GM10847 (cell line): ENCODE data around the gene WDR72.

Experiments
- POLR2A ChIP-seq: IDR thresholded peaks from 2 replicates; pipeline ENCODE4 v1.6.1; 2011; ENCODE audit not compliant: insufficient read length; ENCODE audit errors: extremely low read depth

WDR72 gene

DNA sequence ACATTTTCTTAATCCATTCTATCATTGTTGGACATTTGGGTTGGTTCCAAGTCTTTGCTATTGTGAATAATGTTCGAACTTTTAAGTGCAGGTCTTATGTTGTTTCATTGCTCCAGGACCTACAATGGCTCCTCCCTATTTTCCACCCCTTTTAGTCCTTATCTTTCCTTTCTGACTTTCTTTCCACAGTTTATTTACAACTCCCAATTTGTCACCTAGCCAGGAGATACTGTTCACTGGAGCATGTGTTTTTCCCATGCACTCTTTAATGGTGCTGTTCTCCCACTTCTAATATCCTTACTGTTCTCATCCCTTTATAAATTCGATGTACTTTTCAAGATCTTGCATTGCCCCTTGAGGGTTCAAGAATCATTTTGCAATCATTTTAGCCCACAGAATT, 290.0 kb downstream of the WDR72 start:
- TF ChIP-seq POLR2A, result no peak
